Muscle of back (tissue), 11 donors: ENCODE measurements around the gene PREX1. TPM values are rescaled to one million over a fixed set of nuclear protein-coding genes. Genes with fewer than 3 reads are reported as not detected.
A peak's percentile ranks its signal among the peaks of the same experiment; 100 is the strongest.

ENCODE experiments used
- DNase-seq, 3 donors: peaks; one replicate each; pipeline versions ENCODE4 v3.0.0 to v3.0.0-alpha.2; 2013
- polyA plus RNA-seq, 10 donors: library from polyadenylated mRNA; unstranded; fragments of 120-200 nt; gene quantifications; one replicate each; pipeline ENCODE4 v1.2.1, GENCODE V29; 2013; ENCODE audit not compliant: insufficient read length in 10 of 10

The PREX1 gene
- polyA plus RNA-seq, 10 donors: 18.4 to 26.9 (median 20.0) TPM

DNA sequence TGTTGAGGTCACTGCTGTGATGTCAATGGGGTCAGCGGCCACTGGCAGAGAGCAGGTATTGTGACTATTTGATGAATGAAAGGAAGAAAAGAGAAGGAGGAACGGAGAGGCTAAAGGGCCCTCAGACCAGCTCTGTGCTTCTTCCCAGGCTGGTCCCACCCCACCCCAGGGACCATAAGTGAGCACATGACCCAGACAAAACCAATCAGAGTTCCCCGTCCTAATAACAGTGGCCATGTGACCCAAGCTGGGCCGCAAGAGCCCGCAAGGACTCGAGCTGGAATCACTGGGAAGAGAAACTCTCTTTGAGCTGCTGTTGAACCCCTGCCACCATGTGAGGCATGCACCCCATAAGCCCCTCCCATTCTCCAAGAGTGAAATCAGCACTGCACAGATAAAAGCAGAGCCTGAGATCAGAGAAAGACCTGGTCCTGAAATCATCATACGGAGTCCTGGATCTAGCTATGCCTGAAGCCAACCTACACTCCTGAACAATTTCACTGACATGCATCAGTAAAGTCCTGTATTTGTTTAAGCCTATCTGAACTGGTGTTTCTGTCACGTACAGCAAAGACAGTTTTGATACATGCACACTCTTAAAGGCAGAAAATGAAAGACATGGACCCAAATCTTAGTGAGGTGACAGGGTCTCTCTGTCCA lies 90.2 kb downstream of the PREX1 start:
- DNase-seq: no peak

DNA sequence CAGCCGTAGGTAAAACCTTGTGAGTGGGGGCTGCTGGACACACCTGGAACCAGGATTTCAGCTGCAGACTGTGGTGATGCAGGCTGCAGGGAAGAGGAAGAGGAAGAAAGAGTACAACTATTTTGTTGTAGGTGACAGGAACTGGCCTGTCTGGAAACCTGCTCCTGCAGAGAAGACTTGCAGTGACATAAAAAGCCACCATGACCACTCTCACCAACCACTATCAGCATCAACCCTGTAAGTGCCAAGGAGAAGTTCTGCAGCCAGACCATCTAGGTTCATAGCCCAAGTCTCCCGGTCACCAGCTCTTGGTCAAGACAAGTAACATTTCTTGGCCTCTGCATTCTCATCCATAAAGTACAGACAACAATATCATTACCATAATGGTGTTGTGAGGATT lies 91.2 kb downstream of the PREX1 start:
- DNase-seq: no peak

GRCh38 chr20:48736231-48736630 lies 91.6 kb downstream of the PREX1 start:
- DNase-seq: no peak

- DNase-seq: no peak
Observed at GRCh38 chr20:48735112-48735511, 92.7 kb downstream of the PREX1 start.

GRCh38 chr20:48734104-48734749 lies 93.6 kb downstream of the PREX1 start:
- DNase-seq: no peak

GRCh38 chr20:48733296-48733790 lies 94.5 kb downstream of the PREX1 start:
- DNase-seq: no peak

DNA sequence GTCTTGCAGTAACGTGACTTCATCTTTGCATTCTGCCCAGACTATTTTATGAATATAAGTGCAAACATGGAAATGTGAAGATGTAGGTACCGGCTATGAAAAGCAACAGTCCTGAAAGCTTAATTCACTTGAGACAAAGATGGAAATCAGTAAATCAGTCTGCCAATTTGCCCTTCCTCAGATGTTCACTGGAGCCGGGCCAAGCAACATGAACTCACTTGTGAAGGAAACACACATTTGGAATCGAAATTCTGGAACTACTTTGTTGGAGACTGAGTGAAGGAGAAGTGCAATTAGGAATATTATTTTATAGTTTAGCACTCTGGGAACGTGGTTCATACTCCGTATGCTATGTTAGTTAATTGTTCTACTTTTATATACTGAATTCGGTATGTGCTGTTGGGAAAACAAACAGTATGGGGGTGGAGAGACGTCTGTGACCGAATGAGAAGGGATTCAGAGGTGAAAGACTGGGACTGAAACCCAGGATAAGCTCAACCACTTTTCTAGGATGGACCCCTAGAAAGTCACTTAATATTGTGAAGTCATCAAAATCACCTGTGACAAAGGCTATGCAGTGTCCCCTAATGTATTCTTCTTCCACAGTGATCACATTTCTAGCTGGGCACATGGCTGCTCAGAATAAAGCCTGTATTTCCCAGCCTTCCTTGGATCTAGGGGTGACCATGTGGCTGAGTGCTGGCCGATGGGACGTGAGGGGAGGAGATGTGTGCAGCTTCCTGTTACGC lies 95.5 kb downstream of the PREX1 start:
- peak in 1 of 3 donors; percentile 44 for DNase-seq

GRCh38 chr20:48731536-48731935 lies 96.3 kb downstream of the PREX1 start:
- no peak for DNase-seq

- DNase-seq: no peak
Observed at GRCh38 chr20:48730977-48731376, 96.8 kb downstream of the PREX1 start.

DNA sequence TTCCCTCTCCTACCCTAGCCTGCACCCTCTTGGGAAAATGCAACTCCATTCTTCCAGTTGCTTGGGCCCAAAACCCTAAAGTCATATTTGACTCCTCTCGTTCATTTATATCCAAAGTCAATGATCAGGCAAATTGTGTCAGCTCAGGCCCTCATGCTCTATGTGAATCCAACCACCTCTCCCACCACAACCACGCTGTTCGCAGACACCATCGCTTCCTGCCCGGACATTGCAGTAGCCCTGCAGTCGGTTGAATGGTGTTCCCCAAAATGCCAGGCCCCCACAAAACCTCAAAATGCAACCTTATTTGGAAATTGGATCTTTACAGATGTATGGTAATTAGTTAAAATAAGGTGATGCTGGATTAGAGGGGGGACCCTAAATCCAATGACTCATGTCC lies 98.3 kb downstream of the PREX1 start:
- no peak for DNase-seq

- no peak for DNase-seq
Observed at GRCh38 chr20:48728042-48728825, 99.6 kb downstream of the PREX1 start.

- DNase-seq: no peak
Observed at GRCh38 chr20:48727226-48727625, 100.6 kb downstream of the PREX1 start.

GRCh38 chr20:48725555-48725991 lies 102.2 kb downstream of the PREX1 start:
- no peak for DNase-seq

GRCh38 chr20:48724891-48725554 lies 102.8 kb downstream of the PREX1 start:
- DNase-seq: peak in 2 of 3 donors; percentile 83 to 94

DNA sequence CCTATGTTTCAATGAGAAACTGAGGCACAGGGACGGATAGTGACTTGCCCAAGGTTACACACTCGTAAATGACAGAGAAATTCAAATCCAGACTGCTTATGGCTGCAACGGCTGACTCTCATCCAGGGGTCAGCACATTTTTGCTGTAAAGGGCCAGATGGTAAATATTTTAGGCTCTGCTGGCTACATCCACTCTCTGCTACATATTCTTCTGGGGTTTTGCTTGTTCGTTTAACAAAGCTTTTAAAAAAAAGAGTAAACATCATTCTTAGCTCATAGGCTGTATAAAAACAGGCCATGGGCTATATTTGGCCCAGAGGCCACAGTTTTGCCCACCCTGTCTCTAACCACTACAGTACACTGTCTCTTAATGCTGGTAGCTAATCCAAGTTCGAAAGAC lies 103.4 kb downstream of the PREX1 start:
- DNase-seq: peak in 1 of 3 donors; percentile 72

DNA sequence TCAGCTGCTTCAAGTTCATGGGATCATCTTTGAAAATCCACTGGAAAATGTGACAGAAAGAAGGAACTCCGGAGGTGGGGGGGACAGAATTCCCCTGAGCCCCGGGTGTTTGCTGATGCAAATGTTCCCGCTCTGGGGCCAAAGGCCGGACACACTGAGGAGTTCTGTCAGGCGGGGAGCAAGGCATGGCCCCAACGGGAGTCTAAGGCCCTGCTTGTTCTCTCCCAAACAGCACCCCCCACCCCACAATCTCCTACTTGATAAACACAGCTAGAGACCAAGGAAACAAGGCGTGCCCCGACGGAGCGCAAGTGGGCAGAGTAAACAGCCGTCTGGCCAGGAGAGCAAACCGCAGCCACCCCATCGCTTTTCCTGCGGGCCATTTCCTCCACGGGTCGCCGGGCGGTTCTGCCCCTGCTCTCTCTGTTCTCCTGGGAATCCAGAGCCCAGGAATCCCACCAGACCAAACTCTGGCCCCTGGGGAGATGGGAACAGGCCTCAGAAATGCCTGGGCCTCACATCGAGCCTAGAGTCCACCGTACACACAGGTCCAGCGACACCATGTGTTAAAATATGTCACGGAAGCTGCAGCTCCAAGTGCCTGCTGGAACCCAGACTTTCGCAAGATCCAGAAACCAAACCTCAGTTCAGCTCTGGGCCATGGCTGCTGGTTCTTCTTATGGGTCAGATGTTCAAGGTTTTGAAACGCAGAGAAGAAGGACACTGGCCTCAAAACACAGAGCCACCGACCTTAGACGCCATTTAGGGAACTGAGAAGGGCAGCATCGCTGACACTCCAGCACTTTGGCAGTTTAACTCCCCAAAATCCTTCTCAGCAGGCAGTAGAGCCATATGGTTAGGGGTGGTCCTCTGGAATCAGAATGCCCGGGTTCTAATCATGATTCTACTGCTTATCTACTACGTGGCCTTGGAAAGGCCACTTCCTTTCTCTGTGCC lies 104.2 kb downstream of the PREX1 start:
- peak in 2 of 3 donors; percentile 34 to 74 for DNase-seq

GRCh38 chr20:48722737-48723191 lies 105.0 kb downstream of the PREX1 start:
- DNase-seq: peak in 2 of 3 donors; percentile 44 to 72

GRCh38 chr20:48722002-48722731 lies 105.6 kb downstream of the PREX1 start:
- DNase-seq: peak in 1 of 3 donors; percentile 40

GRCh38 chr20:48721324-48722001 lies 106.3 kb downstream of the PREX1 start:
- DNase-seq: no peak
